Measurements from ENCODE around the gene TNFRSF1B. TPM values are rescaled to one million over a fixed set of nuclear protein-coding genes. Genes with fewer than 3 reads are reported as not detected.

TNFRSF1B gene
- total and polyA plus RNA-seq, 2 experiments from 2014 or later, result 0.91 to 4.1 TPM

DNA sequence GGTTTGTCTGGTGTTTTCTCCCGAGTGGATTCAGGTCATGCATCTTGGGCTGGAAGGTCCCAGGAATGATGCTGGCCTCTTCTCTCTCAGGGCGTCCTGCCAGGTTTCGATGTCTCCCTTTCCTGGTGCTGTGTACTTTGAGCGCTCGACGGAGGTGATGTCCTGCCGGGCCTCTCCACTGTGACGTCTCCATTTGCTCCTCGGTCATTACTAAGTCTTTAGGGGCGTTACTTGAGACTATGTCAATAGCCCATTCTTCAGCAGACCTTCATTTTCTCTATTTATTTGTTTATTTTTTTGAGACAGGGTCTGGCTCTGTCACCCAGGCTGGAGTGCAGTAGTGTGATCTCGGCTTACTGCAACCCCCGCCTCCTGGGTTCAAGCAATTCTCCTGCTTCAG is 37.2 kb upstream of the TNFRSF1B start:
- Histone ChIP-seq H3K27ac (ENCODE audit: low read depth) (no peak overlapping the region), H3K79me2 (replicated peaks; ENCODE audit: insufficient read depth) (no peaks in the 10 kb centered on the region), H3K4me2 (no peak overlapping the region), H3K36me3 (ENCODE audit: insufficient read depth) (peaks cover 2% of the 10 kb centered on the region; the same call in 1 of the 2 replicates), H3F3A (replicated peaks; ENCODE audit: low read depth) (no peaks in the 10 kb centered on the region), H3K27me3 (ENCODE audit: insufficient read depth) (no peaks in the 10 kb centered on the region), H2AFZ (no peak overlapping the region), H3K9me2 (ENCODE audit: insufficient read depth) (no peaks in the 10 kb centered on the region), H4K20me1 (replicated peaks; ENCODE audit: insufficient read depth) (no peaks in the 10 kb centered on the region; the same call in 1 of the 2 replicates), H3K4me1 (ENCODE audit: insufficient read depth) (no peaks in the 10 kb centered on the region), H3K4me3 (no peak overlapping the region)
- no peaks in the 10 kb centered on the region for H3K9me3 Mint-ChIP-seq
- no peak overlapping the region for H3K4me3 Mint-ChIP-seq
- no peak for ATAC-seq
- H3K27ac Mint-ChIP-seq, result no peak overlapping the region
- H3K36me3 Mint-ChIP-seq (ENCODE audit: low read depth), result no peaks in the 10 kb centered on the region
- DNase-seq (ENCODE audit: low spot score), result no peak
- H3K4me1 Mint-ChIP-seq, result peaks cover 4% of the 10 kb centered on the region; the same call in 1 of the 3 replicates
- TF ChIP-seq POLR2AphosphoS5 (IDR thresholded peaks at IDR 0.05; ENCODE audit: low read depth), result no peak
- peaks cover 6% of the 10 kb centered on the region for H3K27me3 Mint-ChIP-seq (ENCODE audit: insufficient read depth, low read depth, poor library complexity)

GRCh38 chr1:12130466-12131130 is 36.2 kb upstream of the TNFRSF1B start:
- Histone ChIP-seq H3F3A (replicated peaks; ENCODE audit: low read depth) (no peaks in the 10 kb centered on the region), H3K4me2 (no peak overlapping the region), H3K27ac (ENCODE audit: low read depth) (no peak overlapping the region), H4K20me1 (replicated peaks; ENCODE audit: insufficient read depth) (no peaks in the 10 kb centered on the region; the same call in 1 of the 2 replicates), H2AFZ (no peak overlapping the region), H3K9me2 (ENCODE audit: insufficient read depth) (no peaks in the 10 kb centered on the region), H3K27me3 (ENCODE audit: insufficient read depth) (no peaks in the 10 kb centered on the region), H3K36me3 (ENCODE audit: insufficient read depth) (peaks cover 2% of the 10 kb centered on the region; the same call in 1 of the 2 replicates), H3K4me3 (no peak overlapping the region), H3K4me1 (ENCODE audit: insufficient read depth) (no peaks in the 10 kb centered on the region), H3K79me2 (replicated peaks; ENCODE audit: insufficient read depth) (no peaks in the 10 kb centered on the region)
- DNase-seq (ENCODE audit: low spot score) (no peak), ATAC-seq (no peak)
- Mint-ChIP-seq H3K4me3 (no peak overlapping the region), H3K27ac (no peak overlapping the region), H3K9me3 (no peaks in the 10 kb centered on the region), H3K27me3 (ENCODE audit: insufficient read depth, low read depth, poor library complexity) (peaks cover 2% of the 10 kb centered on the region), H3K36me3 (ENCODE audit: low read depth) (no peaks in the 10 kb centered on the region), H3K4me1 (no peaks in the 10 kb centered on the region)
- TF ChIP-seq EZH2phosphoT487 (IDR thresholded peaks at IDR 0.05; ENCODE audit: unreplicated experiment), result no peak
- TF ChIP-seq JUNB (IDR thresholded peaks at IDR 0.05; ENCODE audit: unreplicated experiment), result no peak

DNA sequence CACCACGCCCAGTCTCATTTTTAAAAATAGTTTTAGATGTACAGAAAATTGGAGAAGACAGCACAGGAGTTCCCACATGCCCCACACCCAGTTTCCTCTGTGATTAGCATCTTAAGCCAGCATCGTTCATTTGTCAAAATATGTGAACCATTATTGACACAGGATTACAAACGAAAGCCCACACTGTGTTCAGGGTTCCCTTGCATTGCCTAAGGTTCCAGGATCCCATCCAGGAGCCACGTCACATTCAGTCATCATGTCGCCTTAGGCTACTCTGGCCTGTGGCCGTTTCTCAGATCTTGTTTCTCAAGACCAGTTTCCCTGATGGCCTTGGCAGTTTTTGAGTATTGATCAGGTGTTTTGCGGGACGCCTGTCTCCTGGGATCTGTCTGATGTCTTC is 34.7 kb upstream of the TNFRSF1B start:
- Mint-ChIP-seq H3K9me3 (no peaks in the 10 kb centered on the region), H3K4me1 (no peaks in the 10 kb centered on the region; the same call in 2 of the 3 replicates), H3K27ac (no peak overlapping the region), H3K27me3 (ENCODE audit: insufficient read depth, low read depth, poor library complexity) (no peaks in the 10 kb centered on the region), H3K4me3 (no peak overlapping the region), H3K36me3 (ENCODE audit: low read depth) (no peaks in the 10 kb centered on the region; the same call in 2 of the 3 replicates)
- H3K79me2 ChIP-seq (replicated peaks; ENCODE audit: insufficient read depth), result no peaks in the 10 kb centered on the region
- H2AFZ ChIP-seq, result no peak overlapping the region
- DNase-seq (ENCODE audit: low spot score), result no peak
- H3K4me2 ChIP-seq, result no peak overlapping the region
- no peaks in the 10 kb centered on the region for H3K27me3 ChIP-seq (ENCODE audit: insufficient read depth)
- ATAC-seq, result no peak
- no peak overlapping the region for H3K27ac ChIP-seq (ENCODE audit: low read depth)
- H4K20me1 ChIP-seq (replicated peaks; ENCODE audit: insufficient read depth), result no peaks in the 10 kb centered on the region; the same call in 1 of the 2 replicates
- H3K4me3 ChIP-seq, result no peak overlapping the region
- H3K9me2 ChIP-seq (ENCODE audit: insufficient read depth), result no peaks in the 10 kb centered on the region
- no peaks in the 10 kb centered on the region for H3K36me3 ChIP-seq (ENCODE audit: insufficient read depth)
- H3K4me1 ChIP-seq (ENCODE audit: insufficient read depth), result no peaks in the 10 kb centered on the region
- H3F3A ChIP-seq (replicated peaks; ENCODE audit: low read depth), result no peaks in the 10 kb centered on the region
- TF ChIP-seq, protein P1, sequence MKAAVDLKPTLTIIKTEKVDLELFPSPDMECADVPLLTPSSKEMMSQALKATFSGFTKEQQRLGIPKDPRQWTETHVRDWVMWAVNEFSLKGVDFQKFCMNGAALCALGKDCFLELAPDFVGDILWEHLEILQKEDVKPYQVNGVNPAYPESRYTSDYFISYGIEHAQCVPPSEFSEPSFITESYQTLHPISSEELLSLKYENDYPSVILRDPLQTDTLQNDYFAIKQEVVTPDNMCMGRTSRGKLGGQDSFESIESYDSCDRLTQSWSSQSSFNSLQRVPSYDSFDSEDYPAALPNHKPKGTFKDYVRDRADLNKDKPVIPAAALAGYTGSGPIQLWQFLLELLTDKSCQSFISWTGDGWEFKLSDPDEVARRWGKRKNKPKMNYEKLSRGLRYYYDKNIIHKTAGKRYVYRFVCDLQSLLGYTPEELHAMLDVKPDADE (IDR thresholded peaks at IDR 0.05), result no peak
- TF ChIP-seq NANOG (IDR thresholded peaks at IDR 0.05; ENCODE audit: borderline replicate concordance), result no peak
- no peak for TF ChIP-seq EZH2 (IDR thresholded peaks at IDR 0.05; ENCODE audit: low read depth, unreplicated experiment)
- TF ChIP-seq REST (IDR thresholded peaks at IDR 0.05; ENCODE audit: unreplicated experiment), result no peak
- TF ChIP-seq ZNF331 (CRISPR knock-in tag; IDR thresholded peaks at IDR 0.05; ENCODE audit: low read depth), result no peak
- TF ChIP-seq JUNB (IDR thresholded peaks at IDR 0.05; ENCODE audit: unreplicated experiment), result no peak
- no peak for TF ChIP-seq STAT1 (IDR thresholded peaks at IDR 0.05; ENCODE audit: unreplicated experiment)

Measured in GM23338 (cell line).